NK-92 (cell line): ENCODE measurements around the gene LRRC8E.
"Not testable (repeated sequence)": the region's sequence is repeated elsewhere in the genome, so short reads cannot be mapped to it uniquely, and the experiment has no call there.

ENCODE experiments used
- DNase-seq: peaks from one replicate; lab custom pipeline; 2025; ENCODE audit not compliant: unreplicated experiment; lab: John Stamatoyannopoulos, UW

LRRC8E gene

DNA sequence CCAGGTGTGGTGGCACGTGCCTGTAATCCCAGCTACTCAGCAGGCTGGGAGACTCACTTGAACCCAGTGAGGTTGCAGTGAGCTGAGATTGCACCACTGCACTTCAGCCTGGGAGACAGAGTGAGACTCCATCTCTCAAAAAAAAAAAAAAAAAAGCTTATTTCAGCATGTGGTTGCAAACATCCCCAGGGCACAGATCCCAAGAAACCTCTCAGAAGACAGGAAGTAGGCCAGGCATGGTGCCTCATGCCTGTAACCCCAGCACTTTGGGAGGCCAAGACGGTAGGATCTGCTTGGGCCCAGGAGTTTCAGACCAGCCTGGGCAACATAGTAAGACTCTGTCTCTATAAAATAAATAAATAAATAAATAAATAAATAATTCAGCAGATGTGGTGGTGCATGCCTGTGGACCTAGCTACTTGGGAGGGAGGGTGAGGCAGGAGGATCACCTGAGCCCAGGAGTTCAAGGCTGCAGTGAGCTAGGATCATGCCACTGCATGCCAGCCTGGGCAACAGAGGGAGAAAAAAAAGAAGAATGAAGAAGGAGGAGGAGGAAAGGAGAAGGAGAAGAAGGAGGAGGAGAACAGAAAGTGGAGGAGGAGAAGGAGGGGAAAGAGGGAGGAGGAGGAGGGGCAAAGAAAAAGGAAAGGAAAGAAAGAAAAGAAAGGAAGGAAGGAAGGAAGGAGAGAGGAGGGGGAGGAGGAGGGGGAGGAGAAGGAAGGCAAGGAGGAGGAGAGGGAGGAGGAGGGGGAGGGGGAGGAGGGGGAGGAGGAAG is 4.3 kb upstream of the LRRC8E start:
- no peak for DNase-seq

DNA sequence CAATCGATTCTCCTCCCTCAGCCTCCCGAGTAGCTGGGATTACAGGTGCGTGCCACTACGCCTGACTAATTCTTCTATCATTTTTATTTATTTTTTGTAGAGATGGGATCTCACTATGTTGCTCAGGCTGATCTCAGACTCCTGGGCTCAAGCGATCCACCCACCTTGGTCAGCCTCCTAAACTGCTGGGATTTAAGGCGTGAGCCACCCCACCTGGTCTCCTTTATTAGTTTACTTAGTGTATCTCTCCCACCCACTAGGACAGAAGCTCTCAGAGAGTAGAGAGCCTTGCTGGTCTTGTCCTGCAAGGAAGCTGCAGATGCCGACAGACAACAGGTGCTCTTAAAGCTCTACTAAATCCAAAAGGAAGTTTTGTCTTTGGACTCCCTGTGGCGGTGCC is 2.5 kb upstream of the LRRC8E start:
- DNase-seq: no peak

DNA sequence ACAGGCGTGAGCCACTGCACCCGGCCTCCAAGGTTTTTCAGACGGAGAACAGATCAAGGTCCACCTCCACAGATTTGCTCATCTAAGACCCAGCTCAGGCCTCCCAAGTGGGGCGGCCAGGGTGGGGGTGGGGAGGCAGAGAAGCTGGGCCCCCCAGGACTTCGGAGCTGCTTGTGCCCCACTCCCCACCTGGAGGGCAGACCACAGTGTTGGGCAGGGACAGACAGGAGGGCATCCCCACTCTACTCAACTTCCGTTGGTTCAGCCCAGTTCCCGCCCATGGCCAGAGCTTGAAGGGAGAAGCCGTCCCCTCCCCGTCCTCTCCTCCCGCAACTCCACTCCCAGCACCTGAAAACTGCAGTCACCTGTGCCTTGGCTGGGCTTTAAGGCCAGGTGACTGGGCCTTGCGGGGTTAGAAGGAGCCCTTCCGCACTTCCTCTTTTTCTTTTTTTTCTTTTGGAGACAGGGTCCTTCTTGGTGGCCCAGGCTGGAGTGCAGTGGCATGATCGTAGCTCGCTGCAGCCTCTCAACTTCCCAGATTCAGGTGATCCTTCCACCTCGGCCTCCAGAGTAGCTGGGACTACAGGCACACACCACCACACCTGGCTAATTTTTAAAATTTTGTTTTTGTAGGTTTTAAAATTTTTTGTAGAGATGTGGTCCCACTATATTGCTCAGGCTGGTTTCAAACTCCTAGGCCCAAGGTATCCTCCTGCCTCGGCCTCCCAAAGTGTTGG is 734 bp upstream of the LRRC8E start:
- no peak for DNase-seq

DNA sequence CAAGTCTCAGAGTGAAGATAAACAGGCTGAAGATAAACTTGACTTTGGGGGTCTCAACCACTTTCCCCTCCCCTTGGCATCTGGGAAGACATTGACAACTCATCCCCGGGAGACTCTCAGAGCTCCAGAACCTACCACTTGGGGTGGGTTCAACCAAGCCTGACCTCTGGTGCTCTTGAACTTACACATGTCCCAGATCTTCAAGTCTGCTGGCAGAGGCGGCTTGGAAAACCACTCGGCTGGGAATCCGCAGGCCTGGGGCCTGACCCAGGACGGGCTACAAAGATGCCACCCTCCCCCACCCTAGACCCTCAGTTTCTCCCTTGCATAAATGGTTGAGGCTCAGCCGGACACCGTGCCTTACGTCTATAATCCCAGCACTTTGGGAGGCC is 512 bp downstream of the LRRC8E start:
- no peak for DNase-seq

DNA sequence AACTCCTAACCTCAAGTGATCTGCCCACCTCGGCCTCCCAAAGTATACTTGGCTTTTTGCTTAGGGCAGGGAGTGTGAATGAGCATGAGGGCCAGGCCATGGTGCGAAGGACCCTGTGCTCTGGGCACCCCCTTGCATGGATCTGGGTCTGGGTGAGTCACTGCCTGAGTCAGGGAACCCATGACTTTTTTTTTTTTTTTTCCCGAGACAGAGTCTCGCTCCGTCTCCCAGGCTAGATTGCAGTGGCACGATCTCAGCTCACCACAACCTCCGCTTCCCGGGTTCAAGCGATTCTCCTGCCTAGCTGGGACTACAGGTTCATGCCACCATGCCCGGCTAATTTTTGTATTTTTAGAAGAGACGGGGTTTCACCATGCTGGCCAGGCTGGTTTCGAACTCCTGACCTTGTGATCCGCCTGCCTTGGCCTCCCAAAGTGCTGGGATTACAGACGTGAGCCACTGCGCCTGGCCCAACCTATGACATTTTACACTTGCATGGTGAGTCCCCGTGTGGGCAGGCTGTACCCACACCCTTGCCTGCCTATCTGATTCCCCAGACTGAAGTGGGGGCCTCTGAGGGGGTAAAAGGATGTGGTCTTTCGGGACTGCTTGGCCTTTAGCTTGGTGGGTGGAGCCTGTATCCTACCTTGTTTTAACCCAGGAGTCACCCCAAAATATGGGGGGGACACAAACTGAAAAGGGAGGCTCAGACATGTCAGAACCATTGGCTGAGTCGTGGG is 5.2 kb downstream of the LRRC8E start:
- not testable (repeated sequence) for DNase-seq

DNA sequence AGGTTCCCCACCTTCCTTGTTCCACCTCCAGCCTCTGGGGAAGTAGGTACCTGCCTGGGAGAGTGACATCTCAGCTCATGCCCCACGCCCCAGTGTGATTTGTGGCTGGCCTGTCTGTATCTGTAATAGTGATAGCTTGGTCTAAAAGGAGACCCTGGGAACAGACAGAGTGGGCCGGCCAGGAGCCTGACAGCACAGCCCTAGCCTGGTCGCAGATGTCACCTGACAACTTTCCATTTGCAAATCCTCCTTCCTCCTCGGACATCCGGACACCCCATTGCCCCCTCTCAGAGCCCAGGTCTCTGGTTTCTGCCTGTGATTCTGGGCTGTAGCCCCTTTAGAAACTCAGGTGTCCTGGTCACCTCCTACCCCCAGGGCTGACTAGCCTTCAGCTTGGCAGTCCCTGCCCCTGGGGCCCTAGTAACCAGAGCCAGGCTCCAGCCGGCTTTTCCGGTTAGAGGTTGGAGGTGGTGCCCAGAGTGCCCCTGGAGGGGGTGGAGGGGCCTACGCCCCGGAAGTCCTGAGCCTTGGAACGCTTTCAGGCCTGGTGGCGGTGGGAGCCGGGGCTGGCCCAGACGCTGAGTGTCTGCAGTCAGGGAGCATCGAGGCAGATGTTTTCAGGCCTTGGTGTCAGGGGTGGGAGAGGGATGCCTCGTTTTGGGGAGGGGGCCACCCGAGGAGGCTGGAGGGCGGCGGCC is 6.5 kb downstream of the LRRC8E start:
- DNase-seq: no peak

DNA sequence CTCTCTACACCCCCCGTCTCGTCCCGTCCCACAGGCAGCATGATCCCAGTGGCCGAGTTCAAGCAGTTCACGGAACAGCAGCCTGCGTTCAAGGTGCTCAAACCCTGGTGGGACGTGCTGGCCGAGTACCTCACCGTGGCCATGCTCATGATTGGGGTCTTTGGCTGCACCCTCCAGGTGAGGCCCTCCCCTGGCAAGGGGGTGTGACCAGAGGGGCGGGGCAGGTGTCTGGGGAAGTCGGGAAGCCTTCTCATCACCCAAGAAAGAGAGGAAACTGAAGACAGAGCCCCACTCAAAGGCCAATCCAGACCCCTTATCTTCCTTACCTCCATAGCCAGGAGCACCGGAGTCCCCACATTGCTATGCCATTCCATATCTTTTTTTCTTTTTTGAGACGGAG is 7.3 kb downstream of the LRRC8E start:
- no peak for DNase-seq

DNA sequence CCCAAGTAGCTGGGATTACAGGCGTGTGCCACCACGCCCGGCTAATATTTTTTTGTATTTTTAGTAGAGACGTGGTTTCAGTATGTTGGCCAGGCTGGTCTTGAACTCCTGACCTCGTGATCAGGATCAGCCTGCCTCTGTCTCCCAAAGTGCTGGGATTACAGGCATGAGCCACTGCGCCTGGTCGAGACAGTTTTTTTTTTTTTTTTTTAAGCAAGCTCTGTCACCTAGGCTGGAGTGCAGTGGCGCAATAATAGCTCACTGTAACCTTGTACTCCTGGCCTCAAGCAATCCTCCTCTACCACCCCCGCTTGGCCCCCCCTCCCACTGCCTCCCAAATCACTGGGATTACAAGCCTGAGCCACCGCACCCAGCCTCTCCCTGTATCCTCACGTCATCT is 9.0 kb downstream of the LRRC8E start:
- DNase-seq: no peak

DNA sequence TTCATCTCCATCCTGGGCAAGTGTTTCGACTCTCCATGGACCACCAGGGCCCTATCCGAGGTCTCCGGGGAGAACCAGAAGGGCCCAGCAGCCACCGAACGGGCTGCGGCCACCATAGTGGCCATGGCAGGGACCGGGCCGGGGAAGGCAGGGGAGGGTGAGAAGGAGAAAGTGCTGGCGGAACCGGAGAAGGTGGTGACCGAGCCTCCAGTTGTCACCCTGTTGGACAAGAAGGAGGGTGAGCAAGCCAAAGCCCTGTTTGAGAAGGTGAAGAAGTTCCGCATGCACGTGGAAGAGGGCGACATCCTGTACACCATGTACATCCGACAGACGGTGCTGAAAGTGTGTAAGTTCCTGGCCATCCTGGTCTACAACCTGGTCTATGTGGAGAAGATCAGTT is 10.7 kb downstream of the LRRC8E start:
- no peak for DNase-seq

DNA sequence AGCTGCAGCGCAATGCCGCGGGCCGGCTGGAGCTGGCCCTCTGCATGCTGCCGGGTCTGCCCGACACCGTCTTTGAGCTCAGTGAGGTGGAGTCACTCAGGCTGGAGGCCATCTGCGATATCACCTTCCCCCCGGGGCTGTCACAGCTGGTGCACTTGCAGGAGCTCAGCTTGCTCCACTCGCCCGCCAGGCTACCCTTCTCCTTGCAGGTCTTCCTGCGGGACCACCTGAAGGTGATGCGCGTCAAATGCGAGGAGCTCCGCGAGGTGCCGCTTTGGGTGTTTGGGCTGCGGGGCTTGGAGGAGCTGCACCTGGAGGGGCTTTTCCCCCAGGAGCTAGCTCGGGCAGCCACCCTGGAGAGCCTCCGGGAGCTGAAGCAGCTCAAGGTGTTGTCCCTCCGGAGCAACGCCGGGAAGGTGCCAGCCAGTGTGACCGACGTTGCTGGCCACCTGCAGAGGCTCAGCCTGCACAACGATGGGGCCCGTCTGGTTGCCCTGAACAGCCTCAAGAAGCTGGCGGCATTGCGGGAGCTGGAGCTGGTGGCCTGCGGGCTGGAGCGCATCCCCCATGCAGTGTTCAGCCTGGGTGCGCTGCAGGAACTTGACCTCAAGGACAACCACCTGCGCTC is 11.6 kb downstream of the LRRC8E start:
- no peak for DNase-seq

DNA sequence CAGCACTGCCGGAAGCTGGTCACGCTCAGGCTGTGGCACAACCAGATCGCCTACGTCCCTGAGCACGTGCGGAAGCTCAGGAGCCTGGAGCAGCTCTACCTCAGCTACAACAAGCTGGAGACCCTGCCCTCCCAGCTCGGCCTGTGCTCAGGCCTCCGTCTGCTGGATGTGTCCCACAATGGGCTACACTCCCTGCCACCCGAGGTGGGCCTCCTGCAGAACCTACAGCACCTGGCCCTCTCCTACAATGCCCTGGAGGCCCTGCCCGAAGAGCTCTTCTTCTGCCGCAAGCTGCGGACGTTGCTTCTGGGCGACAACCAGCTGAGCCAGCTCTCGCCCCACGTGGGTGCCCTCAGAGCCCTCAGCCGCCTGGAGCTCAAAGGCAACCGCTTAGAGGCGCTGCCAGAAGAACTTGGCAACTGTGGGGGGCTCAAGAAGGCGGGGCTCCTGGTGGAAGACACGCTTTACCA is 12.1 kb downstream of the LRRC8E start:
- DNase-seq: no peak

DNA sequence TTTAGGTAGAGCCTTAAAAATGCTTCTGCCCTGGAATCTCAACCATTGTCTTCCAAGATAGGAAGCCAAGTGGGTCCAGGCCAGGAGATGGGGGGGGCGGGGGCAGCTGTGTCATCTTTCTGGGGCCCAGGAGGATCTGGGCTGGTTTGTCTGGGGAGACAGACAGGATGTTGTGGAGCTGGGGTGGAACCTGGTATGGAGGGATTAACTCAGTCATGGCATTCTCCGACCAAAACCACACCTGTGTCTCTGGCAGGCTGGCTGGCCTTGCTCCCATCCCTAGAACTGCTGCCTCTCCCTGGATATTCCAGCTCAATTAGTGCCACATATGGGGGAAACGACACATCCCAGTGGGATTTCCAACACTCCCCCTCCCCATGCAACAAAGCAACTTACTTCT is 12.6 kb downstream of the LRRC8E start:
- no peak for DNase-seq

DNA sequence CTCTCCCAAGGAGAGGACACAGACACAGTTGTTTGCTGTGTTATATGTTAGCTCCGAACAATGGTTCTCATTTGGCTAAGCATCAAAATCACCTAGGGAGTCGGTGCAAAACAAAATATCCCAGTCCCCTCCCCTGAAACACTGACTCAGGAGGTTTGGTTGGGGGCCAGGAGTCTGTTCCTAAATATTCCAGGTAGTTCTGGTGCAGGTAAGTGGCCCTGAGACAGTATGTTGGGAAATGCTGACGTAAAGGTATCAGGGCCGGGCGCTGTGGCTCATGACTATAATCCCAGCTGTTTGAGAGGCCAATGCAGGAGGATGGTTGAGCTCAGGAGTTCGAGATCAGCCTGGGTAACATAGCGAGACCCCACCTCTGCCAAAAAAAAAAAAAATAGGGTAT is 13.0 kb downstream of the LRRC8E start:
- DNase-seq: no peak

DNA sequence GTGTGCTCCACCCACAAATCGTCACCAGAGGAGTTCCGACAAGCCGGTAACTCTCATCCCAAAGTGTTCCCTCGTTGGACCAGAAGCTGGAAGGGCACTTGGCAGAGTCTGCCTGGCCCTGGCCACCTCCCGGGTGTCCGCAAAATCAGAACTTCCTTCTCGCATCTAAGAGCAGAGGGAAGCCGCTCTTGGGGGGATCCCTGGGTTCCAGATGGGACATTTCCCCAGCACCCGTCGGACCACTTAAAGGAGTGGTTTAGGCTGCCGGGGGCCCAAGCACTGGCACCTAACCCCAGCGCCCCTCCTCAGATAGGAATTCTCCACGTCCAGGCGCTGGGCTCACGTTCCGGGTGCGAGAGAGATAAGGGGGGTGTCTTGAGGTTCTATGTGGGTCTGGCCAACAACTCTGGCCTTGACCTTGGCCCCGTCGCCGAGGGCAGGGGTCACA is 14.5 kb downstream of the LRRC8E start:
- no peak for DNase-seq

DNA sequence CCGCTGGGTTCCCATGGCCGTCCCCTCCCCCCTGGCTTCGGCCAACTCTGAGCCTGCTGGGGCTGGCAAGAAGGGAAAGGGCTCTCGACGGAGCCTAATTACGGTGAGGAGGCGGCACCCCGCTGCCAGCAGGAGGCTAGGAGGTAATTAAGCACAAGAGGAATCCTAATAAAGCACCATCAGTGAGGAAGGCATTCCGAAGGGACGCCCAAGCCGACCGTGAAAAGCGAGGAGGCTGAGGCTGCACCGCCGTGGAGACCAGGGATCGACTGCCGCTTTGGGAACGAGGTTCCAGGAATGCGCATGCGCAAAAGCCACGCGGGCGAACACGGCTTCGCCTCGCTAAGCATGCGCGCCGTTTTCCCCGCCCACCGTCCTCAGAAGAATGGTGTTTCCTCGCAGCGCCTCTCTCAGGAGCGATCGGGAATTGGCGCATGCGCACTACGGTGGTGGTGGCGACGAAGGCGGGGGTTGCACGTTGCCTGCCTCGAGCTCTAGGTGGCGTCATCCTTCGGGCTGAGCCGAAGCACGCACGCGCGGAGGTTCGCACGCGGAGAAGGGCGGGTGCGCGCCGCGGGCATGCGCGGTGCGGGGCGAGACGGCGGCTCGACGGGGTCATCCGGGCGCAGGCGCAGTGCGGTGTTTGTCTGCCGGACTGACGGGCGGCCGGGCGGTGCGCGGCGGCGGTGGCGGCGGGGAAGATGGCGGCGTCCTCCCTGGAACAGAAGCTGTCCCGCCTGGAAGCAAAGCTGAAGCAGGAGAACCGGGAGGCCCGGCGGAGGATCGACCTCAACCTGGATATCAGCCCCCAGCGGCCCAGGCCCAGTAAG is 15.1 kb downstream of the LRRC8E start, which contains the start of gene MAP2K7:
TSS of gene MAP2K7 (plus strand) at position 634 of the 830 bp plus-strand sequence. CDS start at position 702, 68 bp downstream.
- DNase-seq: peak; percentile 100

DNA sequence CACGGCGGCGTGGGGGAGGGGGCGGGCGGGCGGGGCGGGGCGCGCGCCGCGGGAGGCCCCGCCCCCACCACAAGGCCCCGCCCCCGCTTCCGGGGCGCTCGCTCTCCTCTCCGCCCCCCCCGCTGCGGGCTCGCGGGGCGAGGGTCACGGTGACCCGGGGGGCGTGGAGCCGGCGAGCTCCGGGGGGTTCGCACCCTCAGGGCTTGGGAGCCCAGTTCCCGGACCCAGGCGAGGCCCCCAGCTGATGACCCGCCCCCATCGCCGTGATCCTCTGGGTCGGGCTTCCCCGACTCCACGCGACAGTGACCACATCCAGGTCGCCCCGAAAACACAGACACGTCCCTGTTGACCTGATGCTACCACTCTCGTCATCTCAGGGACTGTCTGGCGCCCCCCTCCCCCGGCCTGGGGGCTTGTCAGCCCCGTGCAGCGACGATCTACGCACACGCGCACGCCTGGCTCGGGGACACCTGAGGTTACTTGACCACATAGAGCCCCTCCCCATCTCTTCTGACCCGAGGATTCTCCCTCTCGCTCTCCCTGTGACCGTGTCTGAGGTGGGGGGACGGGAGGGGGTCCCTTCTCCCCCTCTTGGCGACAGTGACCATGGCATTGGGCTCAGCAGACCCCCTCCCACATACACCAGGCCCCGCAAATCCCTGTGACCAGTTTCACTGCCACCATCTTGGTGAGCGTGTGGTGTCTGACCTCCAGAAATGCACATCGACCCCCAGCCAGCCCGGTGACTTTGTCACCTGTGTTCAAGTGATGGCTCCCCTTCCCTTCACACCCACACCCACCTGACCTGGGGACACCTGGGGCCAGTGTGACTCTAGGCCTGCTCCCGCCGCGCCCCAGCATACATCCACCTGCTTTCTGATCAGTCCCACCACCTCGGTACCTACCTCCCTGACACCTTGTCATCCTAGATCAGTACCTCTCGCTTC is 16.0 kb downstream of the LRRC8E start:
- DNase-seq: no peak

DNA sequence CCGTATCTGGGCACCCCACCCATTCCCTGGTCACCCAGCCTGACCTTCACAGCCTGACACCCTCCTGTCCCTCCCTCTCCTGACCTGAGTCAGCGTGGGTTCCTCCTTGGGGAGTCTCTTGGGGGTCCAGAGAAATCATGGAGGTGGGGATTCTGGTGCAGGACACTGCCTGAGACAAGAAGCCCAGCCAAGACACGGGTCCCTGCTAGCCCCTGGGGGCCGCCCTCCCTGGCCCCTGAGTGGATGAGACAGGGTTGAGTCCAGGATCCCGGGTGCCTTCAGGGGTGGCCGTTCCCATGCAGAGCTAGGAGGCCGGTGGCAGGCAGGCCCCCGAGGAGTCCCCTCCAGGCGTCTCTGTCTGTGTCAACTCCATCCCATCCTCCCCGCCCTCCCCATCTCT is 17.0 kb downstream of the LRRC8E start:
- DNase-seq: no peak

DNA sequence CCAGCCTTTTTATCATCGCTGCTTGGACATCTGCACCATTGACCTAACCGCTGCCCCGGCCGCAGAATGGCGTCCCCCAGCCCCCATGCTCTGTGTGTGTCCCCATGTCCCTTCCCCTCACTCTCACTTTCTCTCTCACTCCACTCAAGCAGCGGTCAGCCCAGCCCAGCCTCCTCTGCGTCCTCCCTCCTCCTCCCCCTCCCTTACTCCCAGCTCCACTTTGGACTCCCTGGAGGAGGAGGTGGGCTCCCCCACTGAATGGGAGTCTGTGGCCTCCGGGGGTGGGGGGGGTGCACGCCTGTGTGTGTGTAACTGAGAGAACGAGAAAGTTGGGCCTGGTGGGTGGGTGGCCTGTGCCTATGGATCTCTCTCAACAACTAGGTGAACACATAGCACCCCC is 17.5 kb downstream of the LRRC8E start:
- no peak for DNase-seq

DNA sequence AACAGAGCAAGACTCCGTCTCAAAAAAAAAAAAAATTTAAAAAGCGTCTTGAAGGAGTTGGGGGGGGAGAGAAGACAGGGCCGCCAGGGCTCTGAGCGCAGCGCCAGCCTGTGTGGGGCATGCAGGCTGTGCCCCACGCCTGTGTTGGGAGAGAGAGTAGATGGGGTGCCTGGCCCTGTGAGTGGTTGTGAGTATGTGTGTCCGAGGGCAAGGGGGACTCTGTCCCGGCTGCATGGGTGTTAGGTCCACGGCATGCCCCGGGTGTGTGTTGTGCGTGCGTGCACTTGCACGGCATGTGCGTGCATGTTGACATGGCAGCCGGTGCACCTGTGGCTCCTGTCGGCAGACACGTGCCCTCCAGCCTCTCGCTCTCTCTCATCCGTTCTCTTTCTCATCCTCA is 18.8 kb downstream of the LRRC8E start:
- no peak for DNase-seq
